HG03354 (cell line): ENCODE measurements around the gene FTHL17.

Experiments used
- ATAC-seq: cut with Tn5 transposase; IDR thresholded peaks from one replicate; pipeline ENCODE4 v1.9.1; 2021; ENCODE audit warnings: mild to moderate bottlenecking; ENCODE audit not compliant: unreplicated experiment, poor library complexity, severe bottlenecking

FTHL17 gene

DNA sequence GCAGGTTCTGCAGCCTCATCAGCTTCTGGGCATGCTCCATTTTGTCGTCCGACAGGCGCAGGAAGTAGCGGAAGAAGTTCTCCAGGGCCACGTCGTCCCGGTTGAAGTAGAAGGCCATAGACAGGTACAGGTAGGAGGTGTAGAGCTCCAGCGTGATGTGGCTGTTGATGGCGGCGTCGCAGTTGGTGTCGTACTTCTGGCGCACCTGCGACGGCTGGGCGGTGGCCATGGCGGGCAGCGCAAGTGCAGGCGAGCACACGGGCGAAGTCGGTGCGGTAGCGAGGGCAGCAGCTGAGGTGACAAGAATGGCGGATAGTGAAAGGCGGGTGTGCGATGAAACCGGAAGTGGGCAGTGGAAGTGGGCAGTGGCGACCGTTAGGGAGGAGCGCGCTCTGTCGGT is at the start of gene FTHL17:
Gene FTHL17, minus strand, starts transcription at position 317 of the 400 bp plus-strand sequence. Its CDS starts 88 bp downstream, at position 229.
- ATAC-seq, result no peak

DNA sequence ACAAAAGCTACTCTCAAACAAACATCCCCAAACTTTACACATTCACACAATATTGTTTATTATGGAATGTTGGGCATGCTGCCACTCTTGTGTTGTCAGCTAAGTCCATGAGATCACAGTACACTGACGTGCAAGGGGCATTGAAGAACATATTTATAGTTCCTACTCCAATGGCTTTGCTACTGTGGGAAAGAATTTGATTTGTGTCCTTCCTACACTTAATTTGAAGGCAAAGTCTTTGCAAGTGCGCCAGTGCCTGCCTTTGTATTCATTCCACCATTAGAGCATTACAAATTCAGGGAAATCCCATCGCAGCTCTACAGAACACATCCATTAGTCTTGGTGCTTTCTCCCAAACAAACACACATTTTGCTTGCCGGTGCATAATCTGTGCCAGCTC is 45.4 kb upstream of the FTHL17 start:
- no peak for ATAC-seq

DNA sequence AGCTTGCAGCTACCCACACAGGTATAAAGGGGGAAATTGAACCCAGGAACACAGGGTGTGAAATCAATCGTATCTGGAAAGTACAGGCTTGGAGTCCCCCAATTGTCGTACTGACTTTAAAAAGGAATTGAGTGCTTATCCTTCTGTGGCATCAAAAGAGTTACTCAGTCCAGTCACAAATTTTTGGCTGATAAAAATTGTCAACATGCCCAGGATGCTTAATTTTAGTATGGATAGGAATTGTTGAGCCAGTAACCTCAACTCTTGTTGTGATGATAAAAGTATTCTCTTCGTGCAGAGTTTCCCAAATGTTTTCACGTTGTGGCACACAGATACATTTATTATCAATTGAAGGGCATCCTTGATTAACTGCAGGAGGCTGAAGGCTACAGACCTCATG is 43.6 kb upstream of the FTHL17 start:
- no peak for ATAC-seq

DNA sequence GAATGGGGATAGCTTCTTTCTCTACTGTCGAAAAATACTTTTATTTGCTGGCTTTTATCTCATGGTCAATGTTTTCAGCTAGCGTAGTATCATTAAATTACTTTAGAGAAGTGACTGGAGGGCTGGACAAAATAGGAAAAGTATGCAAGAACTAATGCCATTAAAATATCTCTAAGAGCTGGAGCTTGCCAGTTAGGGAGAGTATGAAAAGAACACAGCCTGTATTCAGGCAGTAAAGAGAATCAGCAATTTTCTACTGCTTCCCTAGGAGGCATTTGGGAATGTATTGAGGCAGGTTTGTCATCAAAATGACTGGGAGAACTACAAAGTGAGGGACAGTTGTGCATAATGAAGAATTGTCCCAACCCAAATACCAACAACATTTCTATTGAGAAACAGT is 43.0 kb upstream of the FTHL17 start:
- no peak for ATAC-seq

DNA sequence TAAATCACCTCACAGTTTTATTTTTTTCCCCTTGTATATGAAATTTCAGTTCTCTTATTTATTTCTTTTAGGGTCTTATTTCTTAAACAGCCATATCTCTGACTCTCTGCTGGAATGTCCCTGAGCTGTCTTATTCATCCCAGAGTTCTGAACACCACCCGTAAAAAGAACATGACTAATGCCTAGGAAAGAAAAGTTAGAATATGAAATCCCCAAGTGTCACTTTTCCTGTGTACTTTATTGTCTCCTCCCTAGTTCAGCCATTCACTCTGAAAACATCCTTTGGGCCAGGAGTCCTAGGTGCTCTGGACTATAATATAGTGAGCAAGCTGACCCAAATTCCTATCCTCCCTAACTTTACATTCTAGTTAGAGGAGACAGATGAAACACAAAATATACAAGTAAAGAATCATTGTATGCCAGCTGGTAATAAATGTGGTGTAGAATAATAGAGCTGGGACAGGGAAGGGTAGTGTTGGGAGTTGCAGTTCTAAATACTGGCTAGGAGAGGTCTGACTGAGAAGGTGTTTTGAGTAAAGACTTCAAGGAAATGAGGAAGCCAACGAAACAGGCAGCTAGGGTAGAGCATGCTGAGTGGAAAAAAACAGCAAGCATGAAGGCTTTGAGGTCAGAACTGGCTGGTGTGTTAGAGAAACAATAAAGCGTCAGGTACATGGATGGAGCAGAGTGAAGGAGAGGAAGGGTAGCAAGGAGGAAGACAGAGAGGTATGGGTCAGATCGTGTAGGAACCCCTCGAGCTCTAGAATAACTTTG is 40.6 kb upstream of the FTHL17 start:
- no peak for ATAC-seq

DNA sequence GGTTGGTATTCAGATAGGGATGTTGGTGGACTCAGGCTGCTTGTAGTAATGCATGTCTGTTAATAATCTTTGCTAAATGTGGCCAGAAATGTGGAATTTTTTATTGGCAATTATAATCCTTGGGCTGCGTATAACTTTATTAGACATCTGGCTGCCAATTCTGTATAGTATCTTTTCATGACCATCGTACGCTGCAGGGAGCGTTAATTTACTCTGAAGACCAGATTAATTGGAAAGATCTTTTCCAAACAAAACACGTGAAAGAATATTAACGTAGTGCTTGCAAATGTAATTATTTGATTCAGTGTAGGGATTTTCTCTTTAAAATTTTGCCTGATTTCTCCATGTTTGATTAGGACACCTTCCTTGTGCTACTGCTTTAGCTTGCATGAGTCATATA is 38.8 kb upstream of the FTHL17 start:
- ATAC-seq, result no peak

DNA sequence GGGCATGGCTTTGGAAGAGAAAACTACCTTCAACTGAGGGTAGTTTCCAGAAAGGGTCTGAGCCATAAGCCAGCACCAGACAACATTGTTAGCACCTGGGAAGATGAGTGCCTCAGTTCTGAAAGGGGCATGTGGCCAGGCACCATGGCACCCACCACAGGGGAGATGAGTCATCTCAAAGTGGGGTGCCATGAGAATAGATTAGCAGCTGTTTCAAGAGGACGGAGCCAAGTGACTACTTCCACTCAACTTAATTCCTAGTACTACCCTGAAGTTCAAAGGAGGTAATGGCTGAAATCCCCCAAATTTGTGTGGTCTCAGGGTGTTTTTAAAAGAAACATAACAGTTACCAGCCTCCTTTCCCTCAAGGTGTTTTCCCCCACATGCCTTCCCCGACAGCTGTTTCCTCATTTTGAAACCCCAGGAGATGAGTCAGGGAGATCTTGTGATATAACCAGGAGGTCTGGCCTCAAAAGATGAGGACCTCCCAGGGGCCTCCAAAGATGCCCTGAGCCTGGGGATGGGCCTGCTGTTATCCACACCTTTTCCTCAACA is 27.8 kb upstream of the FTHL17 start:
- ATAC-seq, result peak; percentile 85

DNA sequence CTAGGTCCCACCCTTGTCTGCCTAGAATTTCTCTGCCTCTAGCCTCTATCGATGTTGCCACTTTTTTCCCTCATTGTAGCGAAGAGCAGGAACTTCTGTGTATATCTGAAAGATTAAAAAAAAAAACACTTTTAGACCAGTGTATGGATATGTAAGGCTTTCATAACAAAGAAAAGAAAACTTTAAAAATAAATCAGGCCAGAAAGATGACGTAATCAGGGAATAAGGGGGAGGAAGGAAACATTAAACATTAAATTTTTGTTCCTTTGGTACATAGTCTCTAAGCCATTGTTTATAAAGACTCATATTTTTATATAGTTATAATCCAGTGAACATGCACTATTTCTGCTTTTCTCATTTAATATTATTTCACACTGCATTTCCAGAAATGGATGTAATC is 26.2 kb upstream of the FTHL17 start:
- no peak for ATAC-seq

DNA sequence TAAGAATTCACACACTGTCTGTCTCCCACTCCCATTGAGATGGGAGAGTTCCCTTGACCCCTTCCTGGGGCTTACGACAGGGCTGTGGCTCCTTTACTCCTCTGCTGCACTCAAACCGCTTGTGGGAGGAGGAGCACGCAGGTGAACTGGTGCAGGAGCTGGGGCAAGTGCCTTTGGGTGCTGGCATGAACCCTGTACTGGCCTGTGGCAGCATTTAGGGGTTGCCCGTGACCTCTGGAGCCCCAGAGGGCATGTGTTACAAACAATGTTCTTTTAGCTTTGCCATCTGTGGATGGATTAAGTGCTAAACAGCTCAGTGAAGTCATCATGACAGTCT is 21.8 kb upstream of the FTHL17 start:
- ATAC-seq, result peak; percentile 26

DNA sequence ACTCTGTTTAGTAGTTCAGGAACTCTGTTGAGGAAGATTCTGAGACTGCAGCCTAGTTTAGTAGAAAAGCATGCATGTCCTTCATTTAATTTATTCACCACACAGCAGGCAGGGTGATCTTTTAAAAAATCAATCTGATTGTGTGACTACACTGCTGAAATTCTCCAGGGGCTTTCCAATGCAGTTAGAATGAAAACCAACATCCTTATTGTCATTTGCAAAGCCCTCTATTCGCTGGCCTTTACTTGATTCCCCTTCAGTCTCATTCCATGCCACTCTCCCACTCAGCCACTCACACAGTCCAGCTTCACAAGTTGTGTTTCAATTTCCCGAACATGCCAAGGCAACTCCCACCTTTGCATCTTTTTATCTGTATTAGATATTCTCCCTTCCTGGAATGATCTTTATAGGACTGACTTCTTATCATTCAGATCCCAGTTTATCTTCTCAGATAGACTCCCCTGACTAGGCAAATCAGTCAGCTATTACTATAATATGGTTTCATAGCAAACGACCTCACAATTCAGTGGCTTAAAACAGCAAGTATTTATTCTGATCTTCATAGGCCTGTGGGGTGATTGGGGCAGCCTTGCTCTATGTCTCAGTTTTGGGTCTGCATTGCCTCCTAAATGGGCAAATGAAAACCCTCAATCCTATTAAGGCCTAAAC is 21.3 kb upstream of the FTHL17 start:
- ATAC-seq, result peak; percentile 75

DNA sequence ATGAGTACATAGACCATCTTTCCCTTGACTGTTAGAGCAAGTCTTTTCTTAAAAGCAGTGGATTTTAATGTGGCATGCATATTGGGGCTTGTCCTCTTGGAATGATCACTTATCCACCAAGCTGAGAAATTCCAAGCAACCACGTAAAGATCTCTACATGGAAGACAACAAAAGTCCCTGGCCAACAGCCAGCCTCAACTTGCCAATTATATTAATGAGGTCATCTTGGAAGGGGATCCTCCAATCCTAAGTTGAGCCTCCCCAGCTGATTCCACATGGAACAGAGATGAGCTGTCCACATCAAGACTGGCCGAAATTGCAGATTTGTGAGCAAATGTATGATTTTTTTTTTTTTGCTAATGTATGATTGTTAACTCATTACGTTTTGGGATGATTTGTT is 20.6 kb upstream of the FTHL17 start:
- ATAC-seq, result peak; percentile 5

DNA sequence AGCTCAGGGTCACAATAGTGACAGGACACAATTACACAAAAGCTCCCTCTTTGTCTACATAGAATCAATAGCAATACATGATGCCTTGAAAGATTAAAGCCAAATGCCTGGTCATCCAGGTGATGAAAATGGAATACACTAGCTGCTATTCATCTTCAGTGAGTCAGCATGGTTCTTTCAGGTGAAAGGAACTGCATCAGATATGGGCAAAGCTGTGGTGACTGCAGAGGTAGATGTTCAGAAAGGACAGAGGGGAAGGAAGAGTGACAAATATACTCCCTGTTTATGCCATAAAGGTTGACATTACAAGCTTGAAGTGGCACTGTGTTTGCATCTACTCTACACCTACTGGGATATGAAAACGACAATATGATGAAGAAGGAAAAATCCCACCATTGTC is 20.0 kb upstream of the FTHL17 start:
- ATAC-seq, result no peak

DNA sequence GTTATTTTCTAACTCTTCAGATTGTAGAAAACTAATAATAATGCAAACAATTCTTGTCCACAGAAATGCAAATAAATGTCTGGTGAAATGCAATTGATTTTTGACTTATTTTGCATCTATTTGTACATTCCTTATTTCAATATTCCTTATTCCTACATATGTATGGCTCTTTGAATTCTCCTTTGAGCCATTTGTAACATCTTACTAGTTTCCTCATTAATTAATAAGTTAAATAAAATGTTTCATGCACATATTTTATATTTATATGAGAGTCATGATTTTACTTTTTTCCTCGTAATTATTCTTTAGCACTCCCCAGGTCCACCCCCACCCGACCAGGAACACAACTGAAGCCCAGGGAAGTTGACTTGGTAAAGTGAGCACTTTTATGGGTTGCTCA is 2.7 kb upstream of the FTHL17 start:
- ATAC-seq, result no peak

DNA sequence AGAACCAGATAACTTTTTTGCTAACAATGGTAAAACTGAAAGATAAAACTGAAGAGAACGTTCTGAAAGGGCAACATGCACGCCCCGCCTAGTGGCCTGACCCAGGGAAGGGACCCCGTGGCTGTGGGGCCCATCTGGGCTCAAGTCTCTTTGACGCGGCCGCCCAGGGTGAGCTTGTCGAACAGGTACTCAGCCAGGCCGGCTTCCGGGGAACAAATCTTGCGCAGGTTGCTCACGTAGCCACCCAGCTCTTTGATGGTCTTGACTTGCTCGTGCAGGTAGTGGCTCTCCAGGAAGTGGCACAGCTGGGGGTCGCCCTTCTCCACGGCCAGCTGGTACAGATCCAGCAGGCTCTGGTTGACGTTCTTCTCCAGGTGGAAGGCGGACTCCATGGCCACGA is 579 bp downstream of the FTHL17 start:
- no peak for ATAC-seq

DNA sequence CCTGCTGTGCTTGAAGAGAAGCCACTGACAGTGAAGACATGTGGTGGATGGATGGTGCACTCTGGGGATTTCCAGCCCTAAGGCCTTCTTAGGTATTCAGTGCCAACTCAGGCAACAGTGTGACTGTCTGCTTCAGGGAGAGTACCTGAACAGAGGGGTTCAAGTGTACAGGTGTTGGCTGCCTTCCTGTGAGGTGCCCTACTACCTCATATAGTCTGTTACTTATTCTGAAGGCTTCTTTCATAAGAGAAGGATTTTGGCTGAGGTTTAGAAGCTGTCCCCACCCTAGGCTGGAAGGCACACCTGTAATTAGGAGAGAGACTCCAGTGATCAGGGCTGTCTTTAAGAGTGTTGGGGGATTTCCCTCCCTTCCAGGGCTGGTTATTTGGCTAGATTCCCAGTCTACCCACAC is 1.8 kb downstream of the FTHL17 start:
- peak; percentile 58 for ATAC-seq

DNA sequence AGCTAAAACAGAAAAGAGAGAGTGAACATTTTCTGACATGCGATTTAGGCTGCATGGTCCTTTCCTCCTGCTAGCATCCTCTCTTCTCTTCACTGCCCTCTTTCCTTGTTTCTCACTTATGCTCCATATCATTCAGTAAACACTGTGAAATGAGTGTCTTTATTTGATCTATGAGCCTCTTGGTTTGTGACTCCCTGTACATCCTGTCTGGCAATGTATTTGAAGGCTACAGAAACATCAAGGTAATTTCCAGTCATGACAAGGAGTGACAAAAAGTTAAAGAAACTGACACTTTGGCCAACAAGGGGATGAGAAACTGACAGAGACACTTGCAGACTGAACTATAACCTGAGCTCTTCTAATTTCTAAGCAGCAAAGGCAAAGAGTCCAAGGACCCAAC is 8.7 kb downstream of the FTHL17 start:
- ATAC-seq, result no peak

DNA sequence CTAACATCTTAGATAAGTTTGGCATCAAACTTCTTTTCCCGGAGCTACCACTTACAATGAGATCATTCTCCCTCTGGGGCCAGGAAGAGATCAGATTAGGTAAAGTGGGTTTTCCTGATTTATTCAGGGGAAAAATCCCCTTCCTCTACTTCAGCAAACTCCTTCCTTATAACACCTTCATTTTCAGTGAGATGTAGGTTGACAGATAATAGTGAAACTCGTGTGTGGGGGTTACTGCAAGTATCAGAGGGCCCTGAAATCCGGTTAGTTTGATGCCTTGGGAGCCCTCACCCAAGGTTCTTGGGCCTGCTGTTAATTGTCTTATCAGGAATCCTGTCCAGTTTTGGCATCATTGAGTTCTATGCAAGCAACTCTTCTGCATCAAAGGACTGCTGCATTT is 10.8 kb downstream of the FTHL17 start:
- peak; percentile 74 for ATAC-seq

DNA sequence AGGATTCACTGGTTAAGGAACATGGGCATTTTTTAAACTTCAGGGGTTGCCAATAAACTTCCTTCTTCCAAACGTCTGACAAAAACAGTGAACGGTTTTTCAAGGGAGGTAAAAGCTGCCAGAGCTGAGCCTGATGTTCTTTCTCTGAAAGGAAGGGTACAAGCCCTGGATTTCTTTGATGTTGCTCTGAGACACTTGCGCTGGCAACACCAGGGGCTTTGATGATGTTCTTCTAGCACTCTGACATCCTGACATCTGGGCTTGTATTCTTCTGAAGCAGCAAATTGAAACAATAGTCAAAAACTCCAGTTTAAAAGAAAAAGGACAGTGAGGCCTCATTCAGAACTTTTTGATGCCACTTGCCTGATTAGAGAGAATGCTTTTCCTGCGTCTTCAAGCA is 11.8 kb downstream of the FTHL17 start:
- no peak for ATAC-seq

DNA sequence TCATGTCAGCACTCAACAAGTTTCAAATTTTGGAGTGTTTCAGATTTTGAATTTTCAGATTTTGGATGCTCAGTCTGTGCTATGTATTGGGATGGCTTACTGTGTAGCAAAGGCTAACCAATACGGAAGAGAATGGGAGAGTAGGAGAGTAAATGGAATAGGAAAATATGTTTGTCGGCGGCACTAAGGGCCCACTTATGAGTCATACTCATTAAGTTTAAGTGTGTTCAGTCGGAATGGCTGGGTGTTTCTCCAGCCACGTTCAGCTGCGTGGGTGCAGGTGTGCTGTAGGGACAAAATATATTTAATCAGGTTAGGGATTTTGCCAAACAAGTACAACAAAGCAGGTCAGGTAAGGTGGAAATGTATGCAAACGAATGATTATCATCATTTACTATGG is 13.6 kb downstream of the FTHL17 start:
- ATAC-seq, result no peak

DNA sequence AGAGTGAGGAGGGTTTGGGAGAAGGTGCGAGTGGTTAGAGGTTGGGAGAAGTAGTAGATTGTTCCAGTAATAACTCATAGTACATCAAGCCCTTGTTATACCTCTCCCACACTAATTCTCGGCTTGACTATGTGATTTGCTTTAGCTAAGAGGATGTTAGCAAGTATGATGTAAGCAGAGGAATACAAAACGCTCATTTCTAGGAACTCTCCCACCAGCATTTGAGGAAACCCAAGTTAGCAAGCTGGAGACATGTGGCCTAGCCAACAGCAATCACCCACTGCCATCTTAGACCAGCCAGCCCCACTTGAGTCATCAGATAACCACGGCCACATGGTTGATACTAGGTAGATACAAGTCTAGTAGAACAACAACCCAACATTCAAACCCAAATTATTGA is 14.2 kb downstream of the FTHL17 start:
- no peak for ATAC-seq

DNA sequence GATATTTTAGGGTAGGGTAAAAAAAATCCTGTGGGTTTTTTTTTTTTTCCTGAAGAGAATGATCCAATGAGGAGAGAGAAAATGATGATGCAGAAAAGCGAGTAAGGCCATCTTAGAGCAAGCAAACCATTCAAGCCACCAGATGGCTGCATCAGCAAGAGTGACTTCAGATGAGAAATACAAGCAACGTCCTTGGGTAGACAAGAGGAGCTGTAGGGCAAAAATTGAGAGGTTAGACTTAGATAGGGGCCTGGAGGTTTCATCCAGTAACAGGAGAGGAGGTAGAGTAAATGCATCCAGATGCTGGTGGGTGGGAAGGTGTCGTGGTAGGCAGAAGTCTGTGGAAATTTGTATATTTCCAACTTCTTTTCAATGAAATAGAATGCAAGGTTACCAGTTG is 14.6 kb downstream of the FTHL17 start:
- no peak for ATAC-seq
